ENCODE data around the gene PWWP2B.
A peak's percentile ranks its signal among the peaks of the same experiment; 100 is the strongest.
"Not testable (repeated sequence)": the region's sequence is repeated elsewhere in the genome, so short reads cannot be mapped to it uniquely, and the experiment has no call there.

Gene PWWP2B

DNA sequence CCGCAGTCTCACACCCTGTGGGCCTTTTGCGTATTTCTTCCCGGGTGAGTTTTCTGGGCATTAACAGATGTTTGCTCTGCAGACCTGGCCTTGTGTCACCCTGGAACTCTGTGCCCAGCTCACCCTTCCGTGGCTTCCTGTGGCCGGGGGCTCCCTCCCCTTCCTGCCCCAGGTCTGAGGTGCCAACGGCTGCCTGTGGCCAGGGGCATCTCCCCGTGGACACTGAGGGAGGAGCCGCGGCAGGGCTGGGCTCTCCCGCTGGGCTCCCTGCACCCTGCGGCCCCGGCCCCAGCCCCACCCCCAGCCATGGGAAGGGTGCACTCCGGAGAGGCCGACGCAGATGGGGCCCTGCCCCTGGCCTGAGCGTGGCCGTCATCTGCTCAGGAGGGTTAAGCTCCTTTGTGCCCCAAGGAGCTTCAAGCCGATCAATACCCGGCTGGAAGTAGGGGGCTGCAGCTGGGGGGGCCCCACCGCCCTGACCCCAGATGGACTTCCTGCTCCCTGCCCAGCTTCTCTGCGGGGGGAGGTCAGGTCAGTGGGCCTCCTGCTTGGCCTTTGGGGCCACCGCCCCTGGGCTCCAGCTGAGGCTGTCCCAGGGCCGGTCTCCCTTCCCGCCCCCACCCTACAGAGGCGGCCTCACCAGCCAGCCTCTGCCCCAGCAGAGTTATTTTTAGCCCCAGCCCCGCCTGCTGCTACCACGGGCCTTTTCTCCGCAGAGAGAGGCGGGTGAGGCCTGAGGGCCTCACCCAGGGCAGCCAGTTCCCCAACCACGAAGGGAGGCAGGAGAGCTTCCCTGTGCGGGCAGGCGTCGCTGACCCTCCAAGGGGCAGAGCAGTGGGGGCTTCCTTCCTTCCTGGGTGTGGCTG, 24.2 kb downstream of the PWWP2B start:
- DNase-seq: peak; percentile 95

DNA sequence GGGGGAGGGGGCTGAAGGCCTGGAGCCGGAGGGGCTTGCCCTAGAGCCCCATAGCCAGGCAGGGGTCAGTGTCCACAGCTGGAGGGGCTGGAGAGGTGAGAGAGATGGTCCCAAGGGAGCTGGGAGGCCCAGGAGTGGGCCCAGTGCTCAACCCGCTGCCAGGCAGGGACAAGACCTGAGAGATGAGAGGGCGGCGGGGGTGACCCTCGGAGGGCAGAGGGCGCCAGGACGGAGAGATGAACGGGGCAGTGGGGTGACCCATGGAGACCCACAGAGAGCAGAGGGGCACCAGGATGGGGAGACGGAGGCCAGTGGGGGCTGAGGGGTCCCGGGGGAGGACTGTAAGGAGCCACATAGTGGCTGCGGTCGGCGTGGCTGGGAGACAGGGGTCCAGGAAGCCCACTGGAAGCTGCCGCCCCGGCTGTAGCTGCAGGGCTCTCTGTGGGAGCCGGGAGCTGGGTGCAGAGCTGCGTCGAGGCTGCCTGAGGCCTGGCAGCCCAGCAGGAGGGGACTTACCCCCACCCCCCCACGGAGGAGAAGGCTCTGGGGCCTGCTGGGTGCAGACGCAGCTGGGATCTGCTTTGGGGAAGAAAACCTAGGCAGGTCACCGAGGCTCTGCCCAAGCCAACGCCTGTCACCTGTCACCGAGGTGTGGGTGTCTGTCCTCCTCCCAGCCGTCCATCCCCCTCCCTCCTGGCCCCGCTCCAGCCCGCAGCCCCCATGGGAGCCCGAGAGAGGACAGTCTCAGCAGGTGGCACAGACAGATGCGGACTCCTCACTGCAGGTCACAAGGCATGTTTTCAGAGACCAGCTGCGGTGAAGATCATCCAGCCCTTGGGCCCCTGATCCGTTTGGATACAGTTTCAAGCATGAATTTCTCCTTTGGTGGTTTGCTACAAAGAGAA, 25.1 kb downstream of the PWWP2B start:
- no peak for DNase-seq

- no peak for DNase-seq
Measured at GRCh38 chr10:132422903-132423825, 26.2 kb downstream of the PWWP2B start.

DNA sequence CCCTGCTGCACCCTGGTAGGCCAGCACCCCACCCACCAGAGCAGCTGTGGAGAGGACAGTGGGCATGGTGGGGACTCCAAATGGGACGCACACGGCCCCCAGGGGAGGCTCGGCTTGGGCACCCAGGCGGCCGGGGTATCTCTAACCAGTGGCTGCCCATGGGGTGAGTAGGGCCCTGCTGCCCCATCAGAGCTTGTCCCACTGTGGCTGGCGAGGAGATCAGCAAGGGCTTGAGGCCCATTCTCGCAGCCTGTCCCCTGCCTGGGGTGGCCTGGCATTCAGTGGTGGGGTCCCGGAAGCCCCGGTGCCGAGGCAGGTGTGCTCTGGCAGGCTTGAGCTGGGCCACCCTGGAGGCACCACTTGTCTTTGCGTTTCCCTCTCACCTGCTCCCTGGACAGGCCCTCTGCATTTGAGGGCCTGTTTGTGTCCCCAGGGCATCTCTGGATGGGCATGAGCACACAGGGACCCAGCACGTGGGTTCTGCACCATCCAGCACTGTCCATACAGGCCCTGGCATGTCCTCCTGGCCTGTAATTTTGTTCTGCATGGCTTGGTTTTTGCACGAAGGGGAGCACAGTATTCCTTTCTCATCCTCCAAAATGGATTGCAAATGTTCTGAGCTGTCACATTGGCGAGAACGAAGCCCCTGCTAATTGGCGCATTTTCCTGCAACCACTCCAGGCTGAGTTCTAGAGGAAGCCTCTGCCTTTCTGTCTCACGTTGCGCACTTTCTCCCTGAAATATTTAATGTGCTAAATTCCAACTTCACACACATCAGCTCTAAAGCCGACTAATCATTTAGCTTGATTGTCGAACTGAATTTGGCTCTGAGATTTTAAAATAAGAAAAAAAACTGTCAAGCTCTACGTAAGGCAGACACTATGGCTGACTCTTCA, 27.2 kb downstream of the PWWP2B start:
- DNase-seq: no peak

DNA sequence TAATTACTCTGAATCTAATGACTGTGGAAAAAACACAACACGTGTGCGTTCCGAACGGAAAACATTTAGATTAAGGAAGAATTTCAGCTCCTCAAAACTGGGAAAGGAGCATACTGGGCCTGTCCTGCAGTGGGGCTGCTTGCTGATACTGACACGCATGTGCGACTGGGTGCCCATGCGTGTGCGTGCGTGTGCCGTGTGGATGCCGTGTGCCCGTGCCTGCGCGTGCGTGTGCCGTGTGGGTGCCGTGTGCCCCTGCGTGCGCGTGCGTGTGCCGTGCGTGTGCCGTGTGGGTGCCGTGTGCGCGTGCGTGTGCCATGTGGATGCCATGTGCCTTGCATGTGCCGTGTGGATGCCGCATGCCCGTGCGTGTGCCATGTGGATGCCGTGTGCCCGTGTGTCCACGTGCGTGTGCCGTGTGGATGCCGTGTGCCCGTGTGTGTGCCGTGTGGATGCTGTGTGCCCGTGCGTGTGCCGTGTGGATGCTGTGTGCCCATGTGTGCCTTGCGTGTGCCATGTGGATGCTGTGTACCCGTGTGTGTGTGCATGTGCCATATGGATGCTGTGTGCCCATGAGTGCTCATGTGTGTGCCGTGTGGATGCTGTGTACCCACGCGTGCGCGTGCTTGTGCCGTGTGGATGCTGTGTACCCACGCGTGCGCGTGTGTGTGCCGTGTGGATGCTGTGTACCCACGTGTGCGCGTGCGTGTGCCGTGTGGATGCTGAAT, 28.2 kb downstream of the PWWP2B start:
- DNase-seq: no peak

GRCh38 chr10:132425757-132426155, 28.8 kb downstream of the PWWP2B start:
- DNase-seq: no peak

DNA sequence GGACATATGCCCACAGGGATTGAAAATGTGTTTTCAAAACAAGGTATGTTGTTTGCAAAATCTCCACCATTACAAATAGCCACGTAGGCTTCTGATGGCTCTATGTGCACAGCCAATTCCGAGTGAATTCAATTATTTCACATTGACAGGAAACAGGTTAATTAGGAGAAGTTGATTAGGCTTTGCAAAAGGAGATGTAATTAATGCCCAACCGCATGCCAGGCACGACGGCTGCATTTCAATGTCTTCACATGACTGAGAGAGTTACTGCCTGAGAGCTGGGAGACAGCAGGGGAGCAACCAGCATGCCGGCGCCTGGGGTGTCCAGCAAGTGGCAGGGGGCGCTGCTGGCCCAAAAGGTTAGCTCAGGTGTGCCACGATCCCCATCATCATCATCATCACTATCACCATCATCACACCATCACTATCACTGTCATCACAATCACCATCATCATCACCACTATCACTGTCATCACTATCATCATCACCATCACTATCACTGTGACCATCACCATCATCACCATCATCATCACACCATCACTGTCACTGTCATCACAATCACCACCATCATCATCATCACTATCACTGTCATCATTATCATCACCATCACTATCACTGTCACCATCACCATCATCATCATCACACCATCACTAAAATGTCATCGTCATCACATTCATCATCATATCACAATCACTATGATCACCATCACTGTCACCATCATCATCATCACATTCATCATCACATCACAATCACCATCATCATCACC, 30.2 kb downstream of the PWWP2B start:
- no peak for DNase-seq

- DNase-seq: no peak
Measured at GRCh38 chr10:132427939-132428367, 31.0 kb downstream of the PWWP2B start.

- no peak for DNase-seq
Measured at GRCh38 chr10:132428486-132428995, 31.5 kb downstream of the PWWP2B start.

DNA sequence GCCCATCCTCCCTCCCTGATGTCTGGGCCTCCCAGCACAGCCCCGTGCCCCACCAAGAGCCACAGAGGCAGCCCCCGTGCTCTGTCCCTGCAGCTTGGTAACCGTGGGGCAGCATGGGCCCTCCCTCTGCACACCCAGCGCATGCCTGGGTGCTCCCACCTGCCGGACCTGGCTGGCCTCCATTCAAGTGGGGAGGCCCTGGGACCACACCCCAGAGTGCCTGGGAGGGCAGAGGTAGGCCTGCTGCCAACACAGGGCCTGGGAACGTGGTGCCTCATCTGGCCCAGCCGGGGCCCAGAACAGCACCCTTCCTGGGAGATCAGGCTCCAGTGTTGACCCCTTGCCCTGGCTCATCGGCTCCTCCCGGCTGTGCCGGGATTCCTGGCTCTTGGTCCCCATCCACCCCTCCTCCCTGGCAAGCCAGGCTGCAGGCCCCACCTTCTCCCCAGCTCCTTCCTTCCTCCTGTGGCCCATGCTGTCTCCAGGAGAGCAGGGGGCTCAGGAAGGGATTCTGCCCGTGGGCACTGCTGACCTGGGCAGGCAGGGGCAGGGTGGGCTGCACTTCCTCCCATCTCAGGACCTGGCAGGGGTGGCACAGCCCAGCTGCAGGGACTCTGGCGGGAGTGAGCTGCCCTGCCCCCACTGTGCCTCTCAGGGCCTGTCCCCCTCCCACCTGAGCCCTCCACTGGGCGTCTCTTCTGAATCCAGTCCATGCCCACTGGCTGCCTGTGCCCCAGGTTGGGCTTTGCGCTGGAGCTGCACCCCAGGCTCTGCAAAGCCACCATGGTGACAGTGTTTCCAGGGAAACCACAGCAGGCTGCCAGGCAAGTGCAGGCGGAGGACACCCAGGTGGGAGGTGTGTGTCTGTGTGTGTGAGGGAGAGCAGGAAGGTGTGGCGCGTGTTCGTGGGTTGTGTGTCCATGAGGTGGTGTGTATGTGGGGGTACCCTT, 32.6 kb downstream of the PWWP2B start:
- DNase-seq: no peak

DNA sequence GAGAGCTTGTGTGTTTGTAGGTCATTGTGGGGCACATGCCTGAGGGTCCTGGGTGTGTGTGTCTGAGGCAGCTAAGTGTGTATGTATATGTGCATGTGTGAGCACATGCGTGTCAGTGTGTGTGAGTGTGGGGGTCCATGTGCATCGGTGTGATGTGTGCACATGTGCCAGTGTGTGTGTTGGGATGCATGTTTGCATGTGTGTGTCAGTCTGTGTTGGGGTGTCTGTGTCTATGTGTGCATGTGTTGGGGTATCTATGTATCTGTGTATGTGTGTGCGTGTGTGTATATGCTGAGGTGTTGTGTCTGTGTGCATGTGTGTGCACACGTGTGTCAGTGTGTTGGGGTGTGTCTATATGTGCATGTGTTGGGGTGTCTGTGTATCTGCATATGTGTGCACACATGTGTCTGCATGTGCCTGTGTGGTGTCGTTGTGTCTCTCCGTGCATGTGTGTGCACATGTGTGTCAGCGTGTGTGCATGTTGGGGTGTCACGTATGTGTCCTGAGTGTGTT, 33.3 kb downstream of the PWWP2B start:
- DNase-seq: no peak

- DNase-seq: no peak
Measured at GRCh38 chr10:132430861-132431271, 33.9 kb downstream of the PWWP2B start.

GRCh38 chr10:132431537-132432175, 34.7 kb downstream of the PWWP2B start:
- DNase-seq: no peak

GRCh38 chr10:132432176-132432540, 35.2 kb downstream of the PWWP2B start:
- DNase-seq: no peak

GRCh38 chr10:132433671-132434340, 36.8 kb downstream of the PWWP2B start:
- DNase-seq: no peak

DNA sequence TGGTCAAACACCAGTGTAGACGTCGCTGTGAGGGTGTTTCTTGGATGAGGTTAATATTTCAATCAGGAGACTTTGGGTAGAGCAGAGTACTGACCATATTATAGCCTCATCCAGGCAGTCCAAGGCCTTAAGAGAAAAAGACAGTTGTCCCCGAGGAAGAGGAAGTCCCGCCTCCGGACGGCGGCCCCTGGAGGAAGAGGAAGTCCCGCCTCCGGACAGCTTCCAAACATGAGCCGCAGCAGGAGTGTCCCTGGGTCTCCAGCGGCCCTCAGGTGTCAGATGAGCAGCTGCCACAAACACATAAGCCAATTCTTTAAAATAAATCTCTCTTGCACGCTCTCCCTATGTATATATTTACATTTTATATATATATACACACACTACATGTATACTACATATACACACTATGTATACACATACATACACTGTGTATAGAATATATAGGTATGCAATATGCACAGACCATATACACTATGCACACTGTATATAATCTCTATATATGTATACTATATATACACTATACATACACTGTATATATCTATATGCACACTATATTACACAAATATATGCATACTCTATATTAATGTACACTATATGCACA, 37.5 kb downstream of the PWWP2B start:
- DNase-seq: peak; percentile 91

DNA sequence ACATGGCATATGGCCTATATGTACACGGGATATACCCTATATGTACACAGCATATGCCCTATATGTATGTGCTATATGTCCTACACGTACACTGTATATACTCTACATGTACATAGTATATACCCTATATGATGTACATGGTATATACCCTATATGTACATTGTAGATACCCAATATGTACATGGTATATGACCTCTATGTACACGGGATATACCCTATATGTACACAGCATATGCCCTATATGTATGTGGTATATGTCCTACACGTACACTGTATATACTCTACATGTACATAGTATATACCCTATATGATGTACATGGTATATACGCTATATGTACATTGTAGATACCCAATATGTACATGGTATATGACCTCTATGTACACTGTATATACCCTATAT, 38.3 kb downstream of the PWWP2B start:
- DNase-seq: not testable (repeated sequence)

All from OCI-M1 (cell line).